HUDEP-2 (cell line): ENCODE results near the gene PCDHGB7.
A peak's percentile ranks its signal among the peaks of the same experiment; 100 is the strongest.
"Not testable (repeated sequence)": the region's sequence is repeated elsewhere in the genome, so short reads cannot be mapped to it uniquely, and the experiment has no call there.

Experiments
- DNase-seq, 76 experiments: peaks; one replicate each; lab custom pipeline; 2025; ENCODE audit not compliant: unreplicated experiment in 76 of 76; lab: John Stamatoyannopoulos, UW

The PCDHGB7 gene

GRCh38 chr5:141422742-141423291, 5.3 kb downstream of the PCDHGB7 start:
- no peak for DNase-seq

- DNase-seq = no peak
These were observed 10.4 kb downstream of the PCDHGB7 start for GRCh38 chr5:141427783-141428426.

- DNase-seq = peak in 6 of 76 experiments; percentile 1 to 30 (median 6)
These were observed 13.0 kb downstream of the PCDHGB7 start, which contains the start of gene PCDHGA12 for GRCh38 chr5:141430332-141431113. Gene PCDHGA12 (plus strand): TSS chr5:141430507. CDS start chr5:141430760, 253 bp downstream.

- DNase-seq = no peak
These were observed 13.8 kb downstream of the PCDHGB7 start for GRCh38 chr5:141431286-141431685.

- not testable (repeated sequence) for DNase-seq
These were observed 14.8 kb downstream of the PCDHGB7 start for GRCh38 chr5:141432308-141432707.

- not testable (repeated sequence) for DNase-seq
These were observed 15.2 kb downstream of the PCDHGB7 start for GRCh38 chr5:141432726-141433125.

- DNase-seq = no peak
These were observed 16.5 kb downstream of the PCDHGB7 start for GRCh38 chr5:141434006-141434405.

- DNase-seq = no peak
These were observed 19.7 kb downstream of the PCDHGB7 start for GRCh38 chr5:141437221-141437620.

GRCh38 chr5:141439411-141440141, 22.1 kb downstream of the PCDHGB7 start:
- no peak for DNase-seq

GRCh38 chr5:141440341-141440740, 22.9 kb downstream of the PCDHGB7 start:
- no peak for DNase-seq

- no peak for DNase-seq
These were observed 24.2 kb downstream of the PCDHGB7 start for GRCh38 chr5:141441571-141442170.

- no peak for DNase-seq
These were observed 47.9 kb downstream of the PCDHGB7 start for GRCh38 chr5:141465351-141465750.
